Central memory CD8-positive, alpha-beta T cell (primary cell): ENCODE measurements around the gene QRSL1.
"Not testable (repeated sequence)": the region's sequence is repeated elsewhere in the genome, so short reads cannot be mapped to it uniquely, and the experiment has no call there.

Experiments used
- ATAC-seq: fragments of 150-1000 bp; cut with Tn5 transposase; replicated peaks from 2 replicates; pipeline ENCODE4 v1.10.0; 2022; ENCODE audit warnings: mild to moderate bottlenecking, moderate FRiP score, moderate number of reproducible peaks; ENCODE audit not compliant: poor library complexity, severe bottlenecking; ENCODE audit errors: extremely low read depth
- DNase-seq, 2 donors: peaks; one replicate each; pipeline ENCODE4 v3.0.0; 2021; ENCODE audit warnings: low spot score in 2 of 2
- H3K27ac Mint-ChIP-seq: one replicate; pipeline ENCODE4 v1.8.0; 2022; ENCODE audit warnings: low read depth, mild to moderate bottlenecking, moderate library complexity, mixed read lengths
- H3K27me3 Mint-ChIP-seq: one replicate; pipeline ENCODE4 v1.8.0; 2022; ENCODE audit warnings: mixed read lengths
- H3K36me3 Mint-ChIP-seq: one replicate; pipeline ENCODE4 v1.8.0; 2022; ENCODE audit warnings: mild to moderate bottlenecking, moderate library complexity, mixed read lengths; ENCODE audit not compliant: insufficient read depth
- H3K4me1 Mint-ChIP-seq: one replicate; pipeline ENCODE4 v1.8.0; 2022; ENCODE audit warnings: mixed read lengths
- H3K4me3 Mint-ChIP-seq: one replicate; pipeline ENCODE4 v1.8.0; 2022; ENCODE audit warnings: mild to moderate bottlenecking, moderate library complexity, mixed read lengths
- H3K9me3 Mint-ChIP-seq: one replicate; pipeline ENCODE4 v1.8.0; 2022; ENCODE audit warnings: mixed read lengths

Gene QRSL1

GRCh38 chr6:106614166-106614565 lies 15.2 kb upstream of the QRSL1 start:
- peaks cover 18% of the 10 kb centered on the region for H3K36me3 Mint-ChIP-seq
- H3K9me3 Mint-ChIP-seq = no peaks in the 10 kb centered on the region
- H3K4me1 Mint-ChIP-seq = no peaks in the 10 kb centered on the region
- no peaks in the 10 kb centered on the region for H3K27me3 Mint-ChIP-seq
- DNase-seq (no peak), ATAC-seq (no peak)
- no peak overlapping the region for H3K27ac Mint-ChIP-seq
- H3K4me3 Mint-ChIP-seq = no peak overlapping the region

DNA sequence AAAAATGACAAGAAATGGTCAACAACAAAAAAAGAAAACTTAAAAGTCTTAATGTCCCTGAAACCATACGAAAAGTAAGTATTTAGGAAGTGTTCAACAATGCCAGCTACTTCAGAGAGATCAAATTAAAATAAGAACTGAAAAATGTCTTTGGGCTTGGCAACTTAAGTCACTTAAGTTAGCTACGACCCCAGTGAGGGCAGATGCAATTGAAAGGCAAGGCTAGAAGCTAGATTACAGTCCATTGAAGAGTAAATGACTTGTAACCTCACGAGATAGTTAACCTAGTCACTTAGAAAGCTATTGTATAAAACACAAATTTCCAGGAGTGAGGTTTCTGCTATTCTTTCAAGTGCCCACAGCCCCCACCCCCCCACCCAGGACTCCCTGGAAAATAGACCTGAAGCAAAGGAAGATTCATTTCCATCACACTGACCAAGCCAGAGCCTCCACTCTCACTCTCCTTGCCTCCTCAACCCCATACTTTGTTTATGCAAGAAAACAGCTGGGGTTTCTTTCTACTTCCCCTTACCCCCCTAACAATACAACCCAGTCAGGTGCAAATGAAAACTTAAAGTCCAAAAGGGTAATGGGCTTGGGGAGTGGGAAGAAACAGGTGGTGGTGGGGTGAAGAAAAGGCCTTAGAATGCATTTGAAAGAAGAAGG lies 14.7 kb upstream of the QRSL1 start:
- H3K27ac Mint-ChIP-seq = no peak overlapping the region
- no peak overlapping the region for H3K4me3 Mint-ChIP-seq
- ATAC-seq (no peak), DNase-seq (no peak)
- H3K9me3 Mint-ChIP-seq = no peaks in the 10 kb centered on the region
- no peaks in the 10 kb centered on the region for H3K27me3 Mint-ChIP-seq
- peaks cover 18% of the 10 kb centered on the region for H3K36me3 Mint-ChIP-seq
- no peaks in the 10 kb centered on the region for H3K4me1 Mint-ChIP-seq

DNA sequence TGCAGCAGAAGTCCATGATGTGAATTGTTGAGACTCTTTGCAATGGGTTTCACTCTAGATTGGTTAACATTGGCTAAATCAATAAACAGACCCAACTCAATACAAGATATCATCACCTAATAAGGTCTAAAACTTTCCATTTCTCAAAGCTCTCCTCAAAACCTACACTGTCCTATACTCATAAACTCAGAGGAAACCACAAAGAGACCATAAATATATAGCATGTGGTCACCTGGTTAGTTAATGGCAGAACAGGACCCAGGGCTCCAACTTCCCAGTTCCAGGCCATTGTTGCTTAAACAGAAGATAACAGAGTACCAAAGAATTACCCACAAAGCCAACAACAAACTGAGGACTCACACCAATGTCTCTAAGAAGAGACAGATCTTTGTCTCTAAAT lies 12.1 kb upstream of the QRSL1 start:
- Mint-ChIP-seq H3K4me3 (no peak overlapping the region), H3K27ac (no peak overlapping the region), H3K27me3 (no peaks in the 10 kb centered on the region), H3K36me3 (peaks cover 17% of the 10 kb centered on the region), H3K9me3 (no peaks in the 10 kb centered on the region), H3K4me1 (no peaks in the 10 kb centered on the region)
- ATAC-seq (no peak), DNase-seq (no peak)

DNA sequence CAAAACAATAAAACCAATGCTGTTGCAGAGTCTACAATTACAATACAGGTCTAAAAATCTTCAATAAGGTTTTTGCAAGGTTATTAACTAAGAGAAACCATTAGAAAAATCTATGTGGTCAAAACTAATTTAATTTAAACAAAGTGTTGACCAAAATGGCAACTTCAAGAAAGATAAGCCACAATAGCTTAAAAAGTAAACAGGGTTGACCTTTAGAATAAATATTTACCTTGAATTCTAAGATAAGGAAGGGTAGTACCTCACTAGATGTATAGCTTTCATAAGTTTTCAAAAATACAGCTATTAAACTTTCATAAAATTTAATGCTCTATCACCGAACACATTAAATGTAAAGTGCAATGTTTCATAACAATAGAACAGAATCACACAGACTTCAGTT lies 11.5 kb upstream of the QRSL1 start:
- ATAC-seq (no peak), DNase-seq (no peak)
- Mint-ChIP-seq H3K9me3 (no peaks in the 10 kb centered on the region), H3K27ac (no peak overlapping the region), H3K27me3 (no peaks in the 10 kb centered on the region), H3K4me1 (no peaks in the 10 kb centered on the region), H3K4me3 (no peak overlapping the region), H3K36me3 (peaks cover 14% of the 10 kb centered on the region)

DNA sequence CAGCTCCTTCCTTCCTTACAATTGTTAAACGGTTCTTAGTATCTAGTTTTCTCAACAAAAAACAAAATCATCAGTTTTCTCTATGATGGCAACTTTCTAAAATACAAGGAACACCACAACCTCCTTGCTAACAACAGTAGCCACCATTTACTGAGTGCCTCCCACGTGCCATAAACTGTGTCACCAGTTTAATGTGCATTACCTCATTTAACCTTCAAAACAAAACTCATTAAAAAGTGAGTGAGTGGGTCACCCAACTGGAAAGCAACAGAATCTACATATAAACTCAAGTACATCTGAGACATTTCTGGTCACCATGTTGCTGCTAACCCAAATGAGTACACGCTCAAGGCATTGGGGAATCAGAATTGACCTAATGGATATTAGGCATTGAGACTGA lies 11.1 kb upstream of the QRSL1 start:
- DNase-seq = no peak
- Mint-ChIP-seq H3K4me1 (no peaks in the 10 kb centered on the region), H3K4me3 (no peak overlapping the region), H3K9me3 (no peaks in the 10 kb centered on the region), H3K27me3 (no peaks in the 10 kb centered on the region), H3K27ac (no peak overlapping the region), H3K36me3 (peaks cover 14% of the 10 kb centered on the region)
- ATAC-seq = no peak

DNA sequence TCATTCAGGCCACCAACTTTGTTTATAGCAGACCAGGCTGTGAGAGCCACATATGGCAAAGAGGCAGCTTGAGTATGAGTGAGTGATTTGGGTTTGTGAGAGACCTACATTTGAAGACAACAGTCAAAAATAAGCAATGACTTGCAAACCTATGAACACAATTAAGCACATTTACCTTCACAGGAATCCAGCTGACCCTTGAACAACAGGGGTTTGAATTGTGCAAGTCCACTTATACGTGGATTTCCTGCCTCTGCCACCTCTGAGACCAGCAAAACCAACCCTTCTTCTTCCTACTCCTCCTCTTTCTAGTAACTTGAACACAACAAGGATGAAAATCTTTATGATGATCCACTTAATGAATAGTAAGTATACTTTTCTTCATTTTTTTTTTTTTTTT lies 10.2 kb upstream of the QRSL1 start:
- DNase-seq = no peak
- H3K4me3 Mint-ChIP-seq = no peak overlapping the region
- no peak overlapping the region for H3K27ac Mint-ChIP-seq
- no peaks in the 10 kb centered on the region for H3K9me3 Mint-ChIP-seq
- ATAC-seq = no peak
- H3K4me1 Mint-ChIP-seq = no peaks in the 10 kb centered on the region
- peaks cover 11% of the 10 kb centered on the region for H3K36me3 Mint-ChIP-seq
- H3K27me3 Mint-ChIP-seq = no peaks in the 10 kb centered on the region

- Mint-ChIP-seq H3K27ac (no peak overlapping the region), H3K9me3 (no peaks in the 10 kb centered on the region), H3K27me3 (no peaks in the 10 kb centered on the region), H3K36me3 (peaks cover 2% of the 10 kb centered on the region), H3K4me3 (no peak overlapping the region), H3K4me1 (no peaks in the 10 kb centered on the region)
- ATAC-seq (no peak), DNase-seq (no peak)
Observed at GRCh38 chr6:106620931-106621672, 8.3 kb upstream of the QRSL1 start.

- ATAC-seq = no peak
- no peak for DNase-seq
- H3K36me3 Mint-ChIP-seq = peaks cover 2% of the 10 kb centered on the region
- H3K4me1 Mint-ChIP-seq = no peaks in the 10 kb centered on the region
- H3K27me3 Mint-ChIP-seq = no peaks in the 10 kb centered on the region
- H3K27ac Mint-ChIP-seq = no peak overlapping the region
- H3K9me3 Mint-ChIP-seq = no peaks in the 10 kb centered on the region
- no peak overlapping the region for H3K4me3 Mint-ChIP-seq
Observed at GRCh38 chr6:106622412-106622811, 7.0 kb upstream of the QRSL1 start.

- H3K4me3 Mint-ChIP-seq = no peak overlapping the region
- H3K27me3 Mint-ChIP-seq = no peaks in the 10 kb centered on the region
- DNase-seq = no peak
- H3K36me3 Mint-ChIP-seq = peaks cover 2% of the 10 kb centered on the region
- H3K4me1 Mint-ChIP-seq = no peaks in the 10 kb centered on the region
- ATAC-seq = no peak
- H3K9me3 Mint-ChIP-seq = no peaks in the 10 kb centered on the region
- no peak overlapping the region for H3K27ac Mint-ChIP-seq
Observed at GRCh38 chr6:106623039-106623438, 6.3 kb upstream of the QRSL1 start.

GRCh38 chr6:106626485-106626884 lies 2.9 kb upstream of the QRSL1 start:
- peaks cover 18% of the 10 kb centered on the region for H3K4me1 Mint-ChIP-seq
- H3K36me3 Mint-ChIP-seq = peaks cover 12% of the 10 kb centered on the region
- DNase-seq (no peak), ATAC-seq (no peak)
- no peaks in the 10 kb centered on the region for H3K9me3 Mint-ChIP-seq
- no peak overlapping the region for H3K4me3 Mint-ChIP-seq
- no peaks in the 10 kb centered on the region for H3K27me3 Mint-ChIP-seq
- no peak overlapping the region for H3K27ac Mint-ChIP-seq

- not testable (repeated sequence) for H3K27ac Mint-ChIP-seq, DNase-seq, ATAC-seq, H3K27me3 Mint-ChIP-seq, H3K9me3 Mint-ChIP-seq
- Mint-ChIP-seq H3K4me1 (peaks cover 20% of the 10 kb centered on the region), H3K36me3 (peaks cover 12% of the 10 kb centered on the region), H3K4me3 (peak overlapping the region; percentile 97)
Observed at GRCh38 chr6:106627760-106628159, 1.6 kb upstream of the QRSL1 start.

GRCh38 chr6:106628658-106629102 lies 698 bp upstream of the QRSL1 start:
- no peak for ATAC-seq
- H3K27ac Mint-ChIP-seq = peak overlapping the region; percentile 100
- peaks cover 12% of the 10 kb centered on the region for H3K36me3 Mint-ChIP-seq
- no peaks in the 10 kb centered on the region for H3K9me3 Mint-ChIP-seq
- H3K4me1 Mint-ChIP-seq = peaks cover 22% of the 10 kb centered on the region
- no peak for DNase-seq
- no peaks in the 10 kb centered on the region for H3K27me3 Mint-ChIP-seq
- H3K4me3 Mint-ChIP-seq = peak overlapping the region; percentile 97

DNA sequence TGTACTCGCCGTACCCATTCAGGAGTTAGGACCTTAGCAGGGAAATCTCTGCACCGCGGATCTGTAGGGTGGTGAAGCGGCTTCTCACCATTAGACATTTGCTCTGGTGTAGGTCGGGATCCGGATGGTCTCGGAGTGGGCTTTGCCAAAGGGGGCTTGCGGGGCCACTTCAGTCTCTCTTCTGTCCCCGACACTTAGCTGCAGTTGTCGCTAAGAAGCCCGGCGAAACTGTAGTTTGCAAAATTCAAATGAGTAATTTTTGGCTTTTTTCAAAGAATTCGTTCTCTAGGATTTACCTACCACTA lies 433 bp downstream of the QRSL1 start:
- peak overlapping the region; percentile 97 for H3K4me3 Mint-ChIP-seq
- H3K27me3 Mint-ChIP-seq = no peaks in the 10 kb centered on the region
- peak overlapping the region; percentile 100 for H3K27ac Mint-ChIP-seq
- H3K4me1 Mint-ChIP-seq = peaks cover 31% of the 10 kb centered on the region
- peaks cover 12% of the 10 kb centered on the region for H3K36me3 Mint-ChIP-seq
- H3K9me3 Mint-ChIP-seq = no peaks in the 10 kb centered on the region
- ATAC-seq (no peak), DNase-seq (no peak)
